Activated B cell treated with CpG ODN at 0.5 μM for 24 hours (primary cell): ENCODE measurements around the gene PPL. TPM values are rescaled to one million over a fixed set of nuclear protein-coding genes. Genes with fewer than 3 reads are reported as not detected.

Experiments
- ATAC-seq: fragments of 200-7000 bp; cut with Tn5 transposase; one replicate; pipeline ENCODE4 v1.10.0; 2021; ENCODE audit warnings: low read depth, mild to moderate bottlenecking, moderate library complexity
- CTCF ChIA-PET: fragments of 350-600 bp; sonication (Branson Sonifier 250); formaldehyde crosslinking; loops from one replicate; lab custom pipeline; 2021; ENCODE audit warnings: antibody characterized with exemption; lab: Charles Lee
- POLR2A ChIA-PET: fragments of 350-600 bp; sonication (Branson Sonifier 250); formaldehyde crosslinking; loops from one replicate; lab custom pipeline; 2021; ENCODE audit warnings: antibody characterized with exemption; lab: Charles Lee
- DNase-seq: peaks from one replicate; pipeline ENCODE4 v3.0.0; 2022
- H3K27ac Mint-ChIP-seq: one replicate; pipeline ENCODE4 v1.8.0; 2020; ENCODE audit warnings: mixed read lengths
- H3K27me3 Mint-ChIP-seq: one replicate; pipeline ENCODE4 v1.8.0; 2021; ENCODE audit warnings: mixed read lengths
- H3K36me3 Mint-ChIP-seq: one replicate; pipeline ENCODE4 v1.8.0; 2021; ENCODE audit warnings: low read depth, mixed read lengths
- H3K4me1 Mint-ChIP-seq: one replicate; pipeline ENCODE4 v1.8.0; 2021; ENCODE audit warnings: mixed read lengths
- H3K4me3 Mint-ChIP-seq: one replicate; pipeline ENCODE4 v1.8.0; 2020; ENCODE audit warnings: mild to moderate bottlenecking, mixed read lengths
- H3K9me3 Mint-ChIP-seq: one replicate; pipeline ENCODE4 v1.8.0; 2020; ENCODE audit warnings: mixed read lengths
- intact Hi-C: fragments of 100-400 bp; cut with micrococcal nuclease; formaldehyde crosslinking; loops from one replicate; pipeline ENCODE4 v1.15.1; 2024
- total RNA-seq: library from RNA; stranded (reverse); gene quantifications from 2 replicates; pipeline ENCODE4 v1.2.3, GENCODE V29; 2022
- TF ChIP-seq, protein P1 (sequence below): fragments of 200-600 bp; IDR thresholded peaks from one replicate; pipeline ENCODE4 v1.8.0; 2022; ENCODE audit warnings: antibody characterized with exemption, mild to moderate bottlenecking

Gene PPL
- total RNA-seq, 1 donor from 2014 or later: 0.04 TPM

DNA sequence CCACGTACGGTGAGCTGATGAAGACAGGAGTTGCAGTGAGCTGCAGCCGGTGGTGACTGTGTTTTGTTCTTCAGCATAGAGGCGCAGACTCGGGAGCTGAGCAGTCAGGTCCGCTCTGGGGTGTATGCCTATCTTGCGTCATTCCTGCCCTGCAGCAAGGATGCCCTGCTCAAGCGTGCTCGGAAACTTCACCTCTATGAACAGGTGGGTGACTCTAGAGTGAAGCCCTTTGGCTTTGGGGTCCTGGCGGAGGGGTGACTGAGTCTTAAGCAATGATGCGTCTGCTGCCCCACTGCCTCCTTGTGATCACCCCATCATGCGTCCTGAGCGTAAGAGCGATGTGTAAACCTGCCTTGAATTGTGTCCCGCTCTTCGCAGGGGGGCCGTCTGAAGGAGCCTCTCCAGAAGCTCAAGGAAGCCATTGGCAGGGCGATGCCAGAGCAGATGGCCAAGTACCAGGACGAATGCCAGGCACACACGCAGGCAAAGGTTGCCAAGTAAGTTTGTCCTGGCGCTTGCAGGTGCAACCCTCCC lies 66.7 kb downstream of the PPL start:
- Mint-ChIP-seq H3K27ac (no peak overlapping the region), H3K4me1 (no peaks in the 10 kb centered on the region), H3K4me3 (no peak overlapping the region), H3K9me3 (no peaks in the 10 kb centered on the region), H3K27me3 (no peaks in the 10 kb centered on the region), H3K36me3 (peaks cover 80% of the 10 kb centered on the region)
- ChIA-PET POLR2A (no interaction called here), CTCF (no interaction called here)
- intact Hi-C loops: no loop called here
- ATAC-seq: no peak
- TF ChIP-seq, protein P1, sequence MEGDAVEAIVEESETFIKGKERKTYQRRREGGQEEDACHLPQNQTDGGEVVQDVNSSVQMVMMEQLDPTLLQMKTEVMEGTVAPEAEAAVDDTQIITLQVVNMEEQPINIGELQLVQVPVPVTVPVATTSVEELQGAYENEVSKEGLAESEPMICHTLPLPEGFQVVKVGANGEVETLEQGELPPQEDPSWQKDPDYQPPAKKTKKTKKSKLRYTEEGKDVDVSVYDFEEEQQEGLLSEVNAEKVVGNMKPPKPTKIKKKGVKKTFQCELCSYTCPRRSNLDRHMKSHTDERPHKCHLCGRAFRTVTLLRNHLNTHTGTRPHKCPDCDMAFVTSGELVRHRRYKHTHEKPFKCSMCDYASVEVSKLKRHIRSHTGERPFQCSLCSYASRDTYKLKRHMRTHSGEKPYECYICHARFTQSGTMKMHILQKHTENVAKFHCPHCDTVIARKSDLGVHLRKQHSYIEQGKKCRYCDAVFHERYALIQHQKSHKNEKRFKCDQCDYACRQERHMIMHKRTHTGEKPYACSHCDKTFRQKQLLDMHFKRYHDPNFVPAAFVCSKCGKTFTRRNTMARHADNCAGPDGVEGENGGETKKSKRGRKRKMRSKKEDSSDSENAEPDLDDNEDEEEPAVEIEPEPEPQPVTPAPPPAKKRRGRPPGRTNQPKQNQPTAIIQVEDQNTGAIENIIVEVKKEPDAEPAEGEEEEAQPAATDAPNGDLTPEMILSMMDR: no peak
- DNase-seq: no peak

DNA sequence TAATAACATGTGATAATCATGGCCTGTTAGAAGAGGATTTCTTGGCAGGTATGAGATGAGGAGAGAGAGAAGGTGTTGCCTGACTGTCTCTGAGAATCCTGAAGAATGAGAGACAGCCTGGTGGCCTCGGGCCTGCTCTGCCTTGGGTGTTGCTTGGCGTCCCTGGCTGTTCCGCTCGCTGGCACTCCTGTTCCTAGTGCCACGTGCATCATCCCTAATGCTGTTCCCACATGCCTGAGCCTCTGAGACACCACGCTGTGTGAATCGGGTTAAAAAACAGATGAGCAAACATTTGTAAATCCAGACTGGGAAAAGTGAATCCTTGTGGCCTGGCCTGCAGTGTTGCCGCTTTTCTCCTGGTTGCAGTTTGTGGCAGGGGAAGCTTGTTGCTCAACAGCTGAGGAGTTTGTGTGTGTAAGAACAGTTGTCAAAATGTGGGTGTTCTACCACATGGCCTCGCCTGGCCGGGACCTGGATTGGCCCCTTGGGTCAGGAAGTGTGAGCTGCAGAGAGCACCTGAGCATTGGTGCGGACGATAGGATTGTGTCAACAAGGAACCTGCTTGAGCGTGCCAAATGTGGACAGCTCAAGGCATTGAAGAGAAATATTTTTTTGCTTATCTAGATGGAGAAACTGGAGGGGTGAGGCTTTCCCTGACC lies 67.7 kb downstream of the PPL start:
- CTCF ChIA-PET: no interaction called here
- H3K36me3 Mint-ChIP-seq: peaks cover 77% of the 10 kb centered on the region
- intact Hi-C loops: no loop called here

DNA sequence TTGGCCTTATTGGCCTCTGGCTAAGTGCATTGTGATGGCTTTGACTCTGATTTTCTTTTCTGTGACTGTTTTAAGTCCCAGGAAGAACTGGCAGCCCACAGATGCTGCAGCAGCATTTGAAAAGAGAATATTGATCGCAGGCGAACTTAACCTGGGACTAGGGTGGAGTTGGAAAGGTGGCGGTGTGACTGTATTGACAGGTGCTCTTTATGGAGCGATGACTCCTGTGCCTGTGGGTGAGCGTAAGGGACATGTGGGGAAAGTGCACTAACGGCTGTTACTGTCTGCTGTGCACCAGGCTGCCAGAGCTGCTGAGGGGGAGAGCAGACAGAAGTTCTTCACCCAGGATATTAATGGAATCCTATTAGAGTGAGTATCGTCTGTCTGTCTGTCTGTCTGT lies 68.4 kb downstream of the PPL start:
- no peaks in the 10 kb centered on the region for H3K9me3 Mint-ChIP-seq
- no peaks in the 10 kb centered on the region for H3K27me3 Mint-ChIP-seq
- TF ChIP-seq, protein P1: no peak
- H3K27ac Mint-ChIP-seq: no peak overlapping the region
- ChIA-PET CTCF (no interaction called here), POLR2A (no interaction called here)
- DNase-seq (no peak), ATAC-seq (no peak)
- H3K4me1 Mint-ChIP-seq: peaks cover 2% of the 10 kb centered on the region
- intact Hi-C loops: no loop called here
- no peak overlapping the region for H3K4me3 Mint-ChIP-seq
- peaks cover 76% of the 10 kb centered on the region for H3K36me3 Mint-ChIP-seq

More for the DNA sequence above, 67.7 kb downstream of the PPL start:
- TF ChIP-seq, protein P1: no peak
- ATAC-seq (no peak), DNase-seq (no peak)
- Mint-ChIP-seq H3K27ac (no peak overlapping the region), H3K4me1 (no peaks in the 10 kb centered on the region), H3K9me3 (no peaks in the 10 kb centered on the region), H3K27me3 (no peaks in the 10 kb centered on the region), H3K4me3 (no peak overlapping the region)
- POLR2A ChIA-PET: no interaction called here

DNA sequence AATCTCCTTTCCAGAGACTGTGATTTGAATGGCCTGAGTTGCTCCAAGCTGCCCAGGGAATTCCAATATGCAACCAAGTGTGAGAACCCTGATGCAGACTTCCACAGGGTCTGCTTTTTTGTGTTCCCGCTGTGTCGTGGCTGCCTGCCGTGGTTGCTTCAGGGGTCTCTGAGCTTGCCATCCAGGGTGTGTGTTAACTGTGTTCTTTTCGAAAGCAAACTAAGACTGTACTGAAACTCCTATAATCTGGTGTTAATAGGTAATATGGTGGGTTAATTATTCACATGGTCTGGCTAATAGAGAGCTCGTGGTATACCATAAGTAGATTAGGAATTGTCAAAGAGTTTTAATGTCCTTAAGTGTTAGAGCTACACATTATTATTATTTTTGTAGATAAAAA lies 68.9 kb downstream of the PPL start:
- peaks cover 3% of the 10 kb centered on the region for H3K4me1 Mint-ChIP-seq
- ATAC-seq: no peak
- TF ChIP-seq, protein P1: no peak
- H3K27me3 Mint-ChIP-seq: no peaks in the 10 kb centered on the region
- intact Hi-C loops: no loop called here
- H3K4me3 Mint-ChIP-seq: no peak overlapping the region
- no peak overlapping the region for H3K27ac Mint-ChIP-seq
- no peaks in the 10 kb centered on the region for H3K9me3 Mint-ChIP-seq
- POLR2A ChIA-PET: no interaction called here
- no peak for DNase-seq
- peaks cover 76% of the 10 kb centered on the region for H3K36me3 Mint-ChIP-seq
- CTCF ChIA-PET: no interaction called here

DNA sequence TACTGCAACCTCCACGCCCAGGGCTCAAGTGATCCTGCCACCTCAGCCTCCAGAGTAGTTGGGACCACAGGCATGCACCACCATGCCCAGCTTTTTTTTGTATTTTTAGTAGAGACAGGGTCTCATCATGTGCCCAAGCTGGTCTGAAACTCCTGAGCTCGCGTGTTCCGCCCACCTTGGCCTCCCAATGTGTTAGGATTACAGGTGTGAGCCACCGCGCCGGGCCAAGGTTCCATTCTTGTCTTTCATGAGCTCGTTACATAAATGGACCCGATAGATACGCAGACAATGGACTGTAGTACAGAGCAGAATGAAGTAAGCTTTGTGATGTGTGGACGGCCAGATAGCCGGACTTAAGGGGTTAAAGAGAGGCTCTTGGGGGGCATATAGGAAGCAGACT lies 70.4 kb downstream of the PPL start:
- TF ChIP-seq, protein P1: no peak
- Mint-ChIP-seq H3K27me3 (no peaks in the 10 kb centered on the region), H3K27ac (no peak overlapping the region), H3K4me3 (no peak overlapping the region), H3K9me3 (no peaks in the 10 kb centered on the region), H3K36me3 (peaks cover 77% of the 10 kb centered on the region), H3K4me1 (peaks cover 3% of the 10 kb centered on the region)
- ATAC-seq (no peak), DNase-seq (no peak)
- intact Hi-C loops: no loop called here
- ChIA-PET POLR2A (no interaction called here), CTCF (no interaction called here)
